DOHH2 (cell line): Measurements from ENCODE around the gene KRT222.

Experiments used
- H3F3A ChIP-seq: fragments of 200-600 bp; sonication (generic), shearing (Covaris generic); 2 replicates; pipeline ENCODE4 v1.6.0; 2016; ENCODE audit warnings: antibody characterized with exemption, mild to moderate bottlenecking; ENCODE audit not compliant: control insufficient read depth, insufficient read depth
- H3K27ac ChIP-seq: fragments of 200-600 bp; sonication (generic); 2 replicates; pipeline ENCODE4 v1.5.1; 2014; ENCODE audit warnings: low read depth, mild to moderate bottlenecking, low read length, moderate library complexity
- H3K27me3 ChIP-seq: fragments of 200-600 bp; sonication (generic); 2 replicates; pipeline ENCODE4 v1.6.1; 2014; ENCODE audit warnings: mild to moderate bottlenecking, low read length, mixed read lengths; ENCODE audit not compliant: control insufficient read depth
- H3K36me3 ChIP-seq: fragments of 200-600 bp; sonication (generic); 2 replicates; pipeline ENCODE4 v1.6.1; 2014; ENCODE audit warnings: mild to moderate bottlenecking, low read length, moderate library complexity, mixed read lengths; ENCODE audit not compliant: control insufficient read depth
- H3K4me1 ChIP-seq: fragments of 200-600 bp; sonication (generic); 2 replicates; pipeline ENCODE4 v1.6.1; 2014; ENCODE audit warnings: mild to moderate bottlenecking, low read length, mixed read lengths; ENCODE audit not compliant: control insufficient read depth
- H3K4me2 ChIP-seq: fragments of 200-600 bp; sonication (generic); 2 replicates; pipeline ENCODE4 v1.6.0; 2014; ENCODE audit warnings: mild to moderate bottlenecking, low read length, moderate library complexity
- H3K4me3 ChIP-seq: fragments of 200-600 bp; sonication (generic); 2 replicates; pipeline ENCODE4 v1.5.1; 2014; ENCODE audit warnings: mild to moderate bottlenecking, low read length, mixed read lengths
- H3K79me2 ChIP-seq: fragments of 200-600 bp; sonication (generic); 2 replicates; pipeline ENCODE4 v1.6.1; 2014; ENCODE audit warnings: mild to moderate bottlenecking, low read length, mixed read lengths; ENCODE audit not compliant: control insufficient read depth
- H3K9me2 ChIP-seq: fragments of 200-600 bp; sonication (generic); replicated peaks from 2 replicates; pipeline ENCODE4 v1.6.1; 2014; ENCODE audit warnings: mild to moderate bottlenecking, low read length, mixed read lengths; ENCODE audit not compliant: control insufficient read depth
- H3K9me3 ChIP-seq: fragments of 200-600 bp; sonication (generic); 2 replicates; pipeline ENCODE4 v1.6.1; 2014; ENCODE audit warnings: antibody characterized with exemption, low read length, mixed read lengths; ENCODE audit not compliant: control insufficient read depth, insufficient read depth
- H4K20me1 ChIP-seq: fragments of 200-600 bp; sonication (generic); 2 replicates; pipeline ENCODE4 v1.6.0; 2014; ENCODE audit warnings: low read depth, mild to moderate bottlenecking, antibody characterized with exemption, low read length, moderate library complexity; ENCODE audit not compliant: control insufficient read depth, insufficient read depth
- EZH2phosphoT487 ChIP-seq: fragments of 200-600 bp; sonication (generic); IDR thresholded peaks from 2 replicates; pipeline ENCODE4 v1.6.1; 2017; ENCODE audit warnings: borderline replicate concordance, mild to moderate bottlenecking, antibody characterized with exemption, low read length, moderate library complexity, mixed read lengths
- TF ChIP-seq, protein P1 (sequence below): fragments of 200-600 bp; sonication (generic); IDR thresholded peaks from one replicate; pipeline ENCODE4 v1.5.1; 2014; ENCODE audit warnings: antibody characterized with exemption, mild to moderate bottlenecking, low read depth, low read length; ENCODE audit not compliant: poor library complexity, severe bottlenecking

KRT222 gene

GRCh38 chr17:40615841-40616476, 49.0 kb downstream of the KRT222 start:
- peaks cover 12% of the 10 kb centered on the region; the same call in 1 of the 2 replicates for H3K27me3 ChIP-seq
- H4K20me1 ChIP-seq = no peaks in the 10 kb centered on the region
- H3F3A ChIP-seq = no peaks in the 10 kb centered on the region; the same call in 1 of the 2 replicates
- peak overlapping the region; percentile 11; the same call in 1 of the 2 replicates for H3K4me3 ChIP-seq
- H3K4me1 ChIP-seq = peaks cover 30% of the 10 kb centered on the region
- no peaks in the 10 kb centered on the region for H3K9me2 ChIP-seq
- TF ChIP-seq, protein P1, sequence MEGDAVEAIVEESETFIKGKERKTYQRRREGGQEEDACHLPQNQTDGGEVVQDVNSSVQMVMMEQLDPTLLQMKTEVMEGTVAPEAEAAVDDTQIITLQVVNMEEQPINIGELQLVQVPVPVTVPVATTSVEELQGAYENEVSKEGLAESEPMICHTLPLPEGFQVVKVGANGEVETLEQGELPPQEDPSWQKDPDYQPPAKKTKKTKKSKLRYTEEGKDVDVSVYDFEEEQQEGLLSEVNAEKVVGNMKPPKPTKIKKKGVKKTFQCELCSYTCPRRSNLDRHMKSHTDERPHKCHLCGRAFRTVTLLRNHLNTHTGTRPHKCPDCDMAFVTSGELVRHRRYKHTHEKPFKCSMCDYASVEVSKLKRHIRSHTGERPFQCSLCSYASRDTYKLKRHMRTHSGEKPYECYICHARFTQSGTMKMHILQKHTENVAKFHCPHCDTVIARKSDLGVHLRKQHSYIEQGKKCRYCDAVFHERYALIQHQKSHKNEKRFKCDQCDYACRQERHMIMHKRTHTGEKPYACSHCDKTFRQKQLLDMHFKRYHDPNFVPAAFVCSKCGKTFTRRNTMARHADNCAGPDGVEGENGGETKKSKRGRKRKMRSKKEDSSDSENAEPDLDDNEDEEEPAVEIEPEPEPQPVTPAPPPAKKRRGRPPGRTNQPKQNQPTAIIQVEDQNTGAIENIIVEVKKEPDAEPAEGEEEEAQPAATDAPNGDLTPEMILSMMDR = no peak
- no peak for TF ChIP-seq EZH2phosphoT487
- no peaks in the 10 kb centered on the region for H3K79me2 ChIP-seq
- H3K9me3 ChIP-seq = no peaks in the 10 kb centered on the region
- H3K36me3 ChIP-seq = no peaks in the 10 kb centered on the region
- H3K27ac ChIP-seq = peak overlapping the region; percentile 33
- peak overlapping the region; percentile 51 for H3K4me2 ChIP-seq

- H3K4me2 ChIP-seq = peak overlapping the region; percentile 51
These were observed 49.7 kb downstream of the KRT222 start for GRCh38 chr17:40615068-40615840.

DNA sequence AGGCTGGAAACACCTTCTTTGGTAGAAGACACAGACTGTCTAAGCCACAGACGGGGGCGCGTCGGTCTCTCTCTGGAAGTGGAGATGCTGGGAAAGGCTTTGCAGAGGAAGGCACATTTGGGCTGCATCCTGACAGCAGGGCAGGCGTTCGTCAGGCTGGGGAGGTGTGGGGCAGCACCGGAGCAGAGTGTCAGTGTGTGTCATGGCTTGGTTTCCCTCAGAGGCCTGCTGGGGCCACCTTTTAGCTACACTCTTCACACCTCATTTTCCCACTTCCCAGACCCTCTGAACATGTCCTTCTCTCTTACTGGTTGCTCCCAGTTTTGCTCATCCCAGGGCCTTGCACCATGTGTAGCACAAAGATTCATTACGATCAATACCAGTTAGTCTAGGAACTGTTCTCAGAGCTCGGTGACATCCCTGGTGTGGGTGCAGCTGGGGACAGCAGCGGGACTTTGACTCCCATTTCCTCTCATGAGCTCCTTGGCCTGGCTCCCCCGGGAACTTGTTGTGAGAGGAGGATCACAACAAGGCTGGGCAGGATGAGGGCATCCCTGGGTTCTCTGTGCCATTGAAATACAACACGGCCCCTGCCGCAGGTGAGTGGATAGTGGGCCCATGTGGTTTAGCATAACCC, 50.4 kb downstream of the KRT222 start:
- H3K9me2 ChIP-seq = no peaks in the 10 kb centered on the region
- H3K79me2 ChIP-seq = no peaks in the 10 kb centered on the region
- H3K27me3 ChIP-seq = peaks cover 14% of the 10 kb centered on the region
- H3F3A ChIP-seq = no peaks in the 10 kb centered on the region; the same call in 1 of the 2 replicates
- no peaks in the 10 kb centered on the region for H3K36me3 ChIP-seq
- H3K27ac ChIP-seq = peak overlapping the region; percentile 33; the same call in 1 of the 2 replicates
- H3K9me3 ChIP-seq = no peaks in the 10 kb centered on the region
- no peaks in the 10 kb centered on the region for H4K20me1 ChIP-seq
- no peak overlapping the region for H3K4me3 ChIP-seq
- H3K4me2 ChIP-seq = peak overlapping the region; percentile 51
- no peak for TF ChIP-seq EZH2phosphoT487
- TF ChIP-seq, protein P1 = no peak
- peaks cover 21% of the 10 kb centered on the region for H3K4me1 ChIP-seq

More at GRCh38 chr17:40615068-40615840, 49.7 kb downstream of the KRT222 start:
- H3K27me3 ChIP-seq = peaks cover 14% of the 10 kb centered on the region
- H3K9me2 ChIP-seq = no peaks in the 10 kb centered on the region
- TF ChIP-seq, protein P1 = peak; percentile 53
- TF ChIP-seq EZH2phosphoT487 = no peak
- peak overlapping the region; percentile 33 for H3K27ac ChIP-seq
- no peaks in the 10 kb centered on the region for H3K79me2 ChIP-seq
- no peaks in the 10 kb centered on the region; the same call in 1 of the 2 replicates for H3F3A ChIP-seq
- peak overlapping the region; percentile 11 for H3K4me3 ChIP-seq
- H3K9me3 ChIP-seq = no peaks in the 10 kb centered on the region
- no peaks in the 10 kb centered on the region for H4K20me1 ChIP-seq
- H3K36me3 ChIP-seq = no peaks in the 10 kb centered on the region
- H3K4me1 ChIP-seq = peaks cover 28% of the 10 kb centered on the region
